H1 (cell line): Measurements from ENCODE around the gene SURF4. TPM values are rescaled to one million over a fixed set of nuclear protein-coding genes. Genes with fewer than 3 reads are reported as not detected.
A peak's percentile ranks its signal among the peaks of the same experiment; 100 is the strongest.
"Not testable (repeated sequence)": the region's sequence is repeated elsewhere in the genome, so short reads cannot be mapped to it uniquely, and the experiment has no call there.

Experiments used
- CTCF ChIA-PET: fragments of 300-600 bp; sonication (Branson Sonifier 250); formaldehyde crosslinking; loops from one replicate; lab custom pipeline; 2021; ENCODE audit not compliant: partially characterized antibody; lab: Charles Lee
- POLR2A ChIA-PET: fragments of 300-600 bp; sonication (Branson Sonifier 250); formaldehyde crosslinking; loops from one replicate; lab custom pipeline; 2021; ENCODE audit warnings: inconsistent platforms; ENCODE audit not compliant: partially characterized antibody; lab: Charles Lee
- DNase-seq, 2 experiments: peaks; one replicate each; pipeline versions ENCODE4 v3.0.0 to v3.0.0-alpha.2; 2010 to 2022; ENCODE audit warnings: low spot score in 2 of 2, low read depth in 1 of 2, mixed read lengths in 1 of 2
- FAIRE-seq: peaks from 2 replicates; lab custom pipeline; 2011; peaks lifted over from hg19 to GRCh38; lab: Jason Lieb, UNC
- H2AFZ ChIP-seq: 2 replicates; pipeline ENCODE4 v1.8.1; 2012; ENCODE audit warnings: low read length, inconsistent platforms
- H2AK5ac ChIP-seq: 2 replicates; pipeline ENCODE4 v1.6.1; 2013; ENCODE audit warnings: low read depth, low read length
- H2BK120ac ChIP-seq: replicated peaks from 2 replicates; pipeline ENCODE3; 2013; ENCODE audit warnings: low read depth, low read length, inconsistent platforms
- H2BK12ac ChIP-seq: 2 replicates; pipeline ENCODE4 v1.6.1; 2013; ENCODE audit warnings: low read depth, low read length
- H2BK15ac ChIP-seq: 2 replicates; pipeline ENCODE4 v1.6.1; 2013; ENCODE audit warnings: low read length
- H2BK20ac ChIP-seq: 2 replicates; pipeline ENCODE4 v1.6.1; 2013; ENCODE audit warnings: low read length
- H2BK5ac ChIP-seq: 2 replicates; pipeline ENCODE4 v1.6.1; 2013; ENCODE audit warnings: low read depth, low read length
- H3K14ac ChIP-seq: 2 replicates; pipeline ENCODE4 v1.6.1; 2013; ENCODE audit warnings: inconsistent platforms; ENCODE audit not compliant: insufficient read length
- H3K18ac ChIP-seq: 2 replicates; pipeline ENCODE4 v1.6.1; 2013; ENCODE audit warnings: low read length; ENCODE audit errors: extremely low read depth
- H3K23ac ChIP-seq: 2 replicates; pipeline ENCODE4 v1.6.1; 2013; ENCODE audit warnings: inconsistent platforms; ENCODE audit not compliant: insufficient read length
- H3K23me2 ChIP-seq: 2 replicates; pipeline ENCODE4 v1.6.1; 2013; ENCODE audit warnings: low read depth, low read length
- H3K27ac ChIP-seq: 2 replicates; pipeline ENCODE4 v1.6.1; 2011; ENCODE audit warnings: low read depth, low read length, inconsistent platforms
- H3K27me3 ChIP-seq, 4 experiments: replicated peaks in 1 of 4; 1 replicate in 1 of 4; 2 replicates in 3 of 4; pipeline versions ENCODE4 v1.6.1 to v1.8.1; 2011 to 2013; ENCODE audit warnings: low read length in 3 of 4, mild to moderate bottlenecking in 3 of 4, inconsistent platforms in 2 of 4, mixed read lengths in 2 of 4, moderate library complexity in 1 of 4; ENCODE audit not compliant: control insufficient read depth in 3 of 4, insufficient read depth in 3 of 4; ENCODE audit errors: extremely low read depth in 1 of 4
- H3K36me3 ChIP-seq, 4 experiments: 2 replicates each; pipeline versions ENCODE4 v1.6.1 to v1.8.1; 2011 to 2013; ENCODE audit warnings: mild to moderate bottlenecking in 4 of 4, low read length in 3 of 4, moderate library complexity in 2 of 4, control low read depth in 1 of 4, inconsistent platforms in 1 of 4; ENCODE audit not compliant: insufficient read depth in 4 of 4, control insufficient read depth in 2 of 4
- H3K4ac ChIP-seq: replicated peaks from 2 replicates; pipeline ENCODE3; 2013; ENCODE audit warnings: low read length, low read depth, mixed read lengths, inconsistent platforms; ENCODE audit not compliant: insufficient read length
- H3K4me1 ChIP-seq, 4 experiments: replicated peaks in 1 of 4; 1 replicate in 1 of 4; 2 replicates in 3 of 4; pipeline versions ENCODE4 v1.6.1 to v1.8.1; 2011 to 2013; ENCODE audit warnings: low read length in 3 of 4, inconsistent platforms in 2 of 4, mixed read lengths in 1 of 4; ENCODE audit not compliant: insufficient read depth in 4 of 4, control insufficient read depth in 3 of 4
- H3K4me2 ChIP-seq, 2 experiments: 2 replicates each; pipeline versions ENCODE4 v1.6.1 to v1.8.1; 2011 to 2013; ENCODE audit warnings: low read depth in 2 of 2, low read length in 2 of 2, control low read depth in 1 of 2, inconsistent platforms in 1 of 2, mild to moderate bottlenecking in 1 of 2; ENCODE audit not compliant: insufficient read depth in 1 of 2
- H3K4me3 ChIP-seq, 4 experiments: fragments of 200-600, 300-600 bp in 1 of 4; sonication (generic), shearing (Covaris generic), sonication (Bioruptor Twin) in 1 of 4; 2 replicates each; pipeline versions ENCODE4 v1.5.1 to v1.8.1; 2011 to 2016; ENCODE audit warnings: low read length in 4 of 4, low read depth in 3 of 4, control low read depth in 2 of 4, inconsistent platforms in 2 of 4, mild to moderate bottlenecking in 2 of 4, mixed read lengths in 1 of 4, moderate library complexity in 1 of 4; ENCODE audit not compliant: insufficient read depth in 2 of 4; ENCODE audit errors: extremely low read depth in 1 of 4
- H3K56ac ChIP-seq: replicated peaks from 2 replicates; pipeline ENCODE3; 2013; ENCODE audit warnings: low read depth, mild to moderate bottlenecking, mixed read lengths, low read length, inconsistent platforms; ENCODE audit not compliant: insufficient read length
- H3K79me1 ChIP-seq: 2 replicates; pipeline ENCODE4 v1.6.1; 2013; ENCODE audit warnings: low read depth, low read length, control low read depth
- H3K79me2 ChIP-seq, 2 experiments: 2 replicates each; pipeline versions ENCODE4 v1.6.1 to v1.8.1; 2012 to 2013; ENCODE audit warnings: low read length in 2 of 2, mild to moderate bottlenecking in 2 of 2, inconsistent platforms in 1 of 2; ENCODE audit not compliant: insufficient read depth in 2 of 2, control insufficient read depth in 1 of 2
- H3K9ac ChIP-seq, 4 experiments: replicated peaks in 1 of 4; 1 replicate in 1 of 4; 2 replicates in 3 of 4; pipeline versions ENCODE4 v1.6.1 to v1.8.1; 2011 to 2013; ENCODE audit warnings: low read depth in 3 of 4, low read length in 3 of 4, control low read depth in 2 of 4, mild to moderate bottlenecking in 2 of 4, moderate library complexity in 2 of 4, inconsistent platforms in 1 of 4; ENCODE audit errors: extremely low read depth in 1 of 4
- H3K9me3 ChIP-seq, 2 experiments: 2 replicates each; pipeline versions ENCODE4 v1.6.1 to v1.8.1; 2012 to 2013; ENCODE audit warnings: mild to moderate bottlenecking in 2 of 2, moderate library complexity in 2 of 2, control low read depth in 1 of 2, inconsistent platforms in 1 of 2, low read depth in 1 of 2, low read length in 1 of 2, mixed read lengths in 1 of 2; ENCODE audit not compliant: insufficient read depth in 2 of 2
- H4K20me1 ChIP-seq, 2 experiments: replicated peaks in 1 of 2; 2 replicates each; pipeline versions ENCODE3 to v1.8.1; 2011 to 2013; ENCODE audit warnings: inconsistent platforms in 2 of 2, low read length in 2 of 2, mild to moderate bottlenecking in 1 of 2; ENCODE audit not compliant: insufficient read depth in 2 of 2, control insufficient read depth in 1 of 2
- H4K5ac ChIP-seq: 2 replicates; pipeline ENCODE4 v1.6.1; 2013; ENCODE audit warnings: low read length, low read depth, mixed read lengths, inconsistent platforms; ENCODE audit not compliant: insufficient read length
- H4K8ac ChIP-seq: 2 replicates; pipeline ENCODE4 v1.8.0; 2013; ENCODE audit warnings: mild to moderate bottlenecking, moderate library complexity, low read length, inconsistent platforms; ENCODE audit not compliant: insufficient read depth; ENCODE audit errors: extremely low read depth
- H4K91ac ChIP-seq: replicated peaks from 2 replicates; pipeline ENCODE3; 2013; ENCODE audit warnings: low read length, mixed read lengths, inconsistent platforms; ENCODE audit not compliant: insufficient read length
- WGBS, 2 experiments: shearing (Covaris generic) in 1 of 2; methylation state at CpG; one replicate each; pipeline versions ENCODE4 v1.1.6 to v1.1.7; 2013 to 2015; ENCODE audit warnings: low lambda C conversion rate in 2 of 2, mixed read lengths in 2 of 2, inconsistent platforms in 1 of 2, low coverage in 1 of 2, missing lambda C conversion rate in 1 of 2; ENCODE audit not compliant: insufficient replicate concordance in 2 of 2, insufficient coverage in 1 of 2, insufficient read length in 1 of 2; ENCODE audit errors: extremely low coverage in 1 of 2, missing lambda C conversion rate in 1 of 2; 5-methylcytosine and 5-hydroxymethylcytosine counted together
- polyA plus RNA-seq, 7 experiments: library from polyadenylated mRNA; depleted of rRNA in 3 of 7; stranded (reverse) in 5 of 7; unstranded in 2 of 7; fragments of >200 nt in 5 of 7; fragments of 200-250 nt in 2 of 7; gene quantifications; 1 replicate in 5 of 7; 2 replicates in 1 of 7; 4 replicates in 1 of 7; pipeline versions ENCODE4 v1.2.1 to v1.2.3, GENCODE V29; 2011 to 2013; ENCODE audit warnings: missing spikeins in 2 of 7, mixed read lengths in 2 of 7
- total RNA-seq: library from RNA; stranded (reverse); fragmentation: NEBNext Ultra II Directional; extraction: Animal tissue kit (Norgen Biotek cat#: 25700); gene quantifications from 2 replicates; pipeline ENCODE4 v1.2.1, GENCODE V29; 2021

Gene SURF4
- total and polyA plus RNA-seq, 2 of the 8 experiments (the other 6 are each of a cell fraction or from before 2014, with no cell fraction given), result 176 to 182 TPM

DNA sequence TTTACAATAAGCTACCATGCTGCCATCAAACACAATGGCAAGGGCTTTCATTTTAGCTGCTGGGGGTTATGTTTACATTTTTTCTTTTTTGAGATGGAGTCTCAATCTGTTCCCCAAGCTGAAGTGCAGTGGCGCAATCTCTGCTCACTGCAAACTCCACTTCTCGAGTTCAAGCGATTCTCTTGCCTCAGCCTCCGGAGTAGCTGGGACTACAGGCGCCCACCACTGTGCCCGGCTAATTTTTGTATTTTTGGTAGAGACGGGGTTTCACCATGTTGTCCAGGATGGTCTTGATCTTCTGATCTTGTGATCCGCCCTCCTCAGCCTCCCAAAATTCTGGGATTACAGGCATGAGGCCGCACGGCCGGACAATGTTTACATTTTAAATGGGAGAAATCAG is 41.0 kb downstream of the SURF4 start:
- ChIA-PET POLR2A (interaction anchor here (0.6 to 7.3 kb wide), 9 partner anchors 8 to 483 kb away, joined by 3 to 120 read pairs (median 4); partner anchors contain the start of genes MED22 and RPL7A), CTCF (interaction anchor here (0.6 to 7.0 kb wide), 9 partner anchors 8 to 154 kb away, joined by 3 to 123 read pairs (median 4); no protein-coding TSS in a partner anchor)
- not testable (repeated sequence) for H3K56ac ChIP-seq

More for the DNA sequence above, 41.0 kb downstream of the SURF4 start:
- not testable (repeated sequence) for H4K91ac ChIP-seq, H2BK12ac ChIP-seq, H3K9me3 ChIP-seq, H3K23ac ChIP-seq, DNase-seq, H2BK15ac ChIP-seq, H4K8ac ChIP-seq, H4K5ac ChIP-seq, H3K9ac ChIP-seq, H3K79me1 ChIP-seq, H3K4me1 ChIP-seq, H3K27ac ChIP-seq, H2AFZ ChIP-seq, H3K23me2 ChIP-seq, H2BK5ac ChIP-seq, H3K18ac ChIP-seq, FAIRE-seq, H3K14ac ChIP-seq, H3K4ac ChIP-seq, H2BK20ac ChIP-seq, H2BK120ac ChIP-seq, H3K27me3 ChIP-seq, H2AK5ac ChIP-seq
- Histone ChIP-seq H3K4me3 (peak overlapping the region; percentile 64 to 95 (median 92); a peak in 6 of 8 replicates), H3K4me2 (peak overlapping the region; percentile 70 to 78), H3K36me3 (peaks cover 21 to 54% (median 38%) of the 10 kb centered on the region in 4 experiments), H4K20me1 (peaks cover 4 to 16% of the 10 kb centered on the region in 2 experiments), H3K79me2 (peaks cover 0 to 15% of the 10 kb centered on the region in 2 experiments; a peak in 2 of 4 replicates)
- 85% methylated on average over 11 of the region's 11 CpGs; no CpG with 5 or more reads in 1 of the 2 experiments for WGBS, 2 experiments
